Neural cell (in vitro differentiated cells): Measurements from ENCODE around the gene LRIT1. TPM values are rescaled to one million over a fixed set of nuclear protein-coding genes. Genes with fewer than 3 reads are reported as not detected.

Experiments
- H2AFZ ChIP-seq: fragments of 200-600, 300-800 bp; sonication (generic), shearing (Covaris generic); 2 replicates; pipeline ENCODE4 v1.6.0; 2014; ENCODE audit warnings: low read depth, mild to moderate bottlenecking, antibody characterized with exemption, low read length, moderate library complexity
- H3F3A ChIP-seq: fragments of 200-600 bp; shearing (Covaris generic); 2 replicates; pipeline ENCODE4 v1.6.1; 2016; ENCODE audit warnings: mild to moderate bottlenecking, moderate library complexity, mixed read lengths, antibody characterized with exemption, low read length; ENCODE audit not compliant: insufficient read depth, poor library complexity, severe bottlenecking
- H3K27ac ChIP-seq: fragments of 200-600, 300-800 bp; sonication (generic), shearing (Covaris generic); 2 replicates; pipeline ENCODE4 v1.5.1; 2014; ENCODE audit warnings: mild to moderate bottlenecking, low read length, moderate library complexity
- H3K27me3 ChIP-seq: fragments of 300-800, 200-600 bp; sonication (generic), shearing (Covaris generic); 2 replicates; pipeline ENCODE4 v1.6.0; 2014; ENCODE audit warnings: mild to moderate bottlenecking, low read depth, low read length, moderate library complexity; ENCODE audit not compliant: insufficient read depth
- H3K36me3 ChIP-seq: fragments of 300-800, 200-600 bp; sonication (generic), shearing (Covaris generic); 2 replicates; pipeline ENCODE4 v1.5.1; 2014; ENCODE audit warnings: mild to moderate bottlenecking, antibody characterized with exemption, low read length, moderate library complexity; ENCODE audit not compliant: insufficient read depth
- H3K4me2 ChIP-seq: fragments of 300-800, 200-600 bp; sonication (generic), shearing (Covaris generic); 2 replicates; pipeline ENCODE4 v1.6.0; 2014; ENCODE audit warnings: mild to moderate bottlenecking, low read length
- H3K4me3 ChIP-seq: fragments of 300-800, 200-600 bp; sonication (generic), shearing (Covaris generic); 2 replicates; pipeline ENCODE4 v1.5.1; 2014; ENCODE audit warnings: mild to moderate bottlenecking, low read length, moderate library complexity
- H3K79me2 ChIP-seq: fragments of 200-600 bp; shearing (Covaris generic); replicated peaks from 2 replicates; pipeline ENCODE4 v1.6.0; 2014; ENCODE audit warnings: mild to moderate bottlenecking, low read length, moderate library complexity; ENCODE audit not compliant: insufficient read depth
- H3K9ac ChIP-seq: fragments of 300-800, 200-600 bp; sonication (generic), shearing (Covaris generic); 2 replicates; pipeline ENCODE4 v1.6.1; 2016; ENCODE audit warnings: mild to moderate bottlenecking, low read length, mixed read lengths
- H3K9me2 ChIP-seq: fragments of 200-600 bp; shearing (Covaris generic); 2 replicates; pipeline ENCODE4 v1.6.1; 2016; ENCODE audit warnings: mild to moderate bottlenecking, low read length, mixed read lengths; ENCODE audit not compliant: insufficient read depth
- H3K9me3 ChIP-seq: fragments of 200-600, 300-800 bp; sonication (generic), shearing (Covaris generic); 2 replicates; pipeline ENCODE4 v1.6.1; 2016; ENCODE audit warnings: mild to moderate bottlenecking, mixed run types, low read length, moderate library complexity, mixed read lengths
- H4K20me1 ChIP-seq: fragments of 200-600 bp; shearing (Covaris generic); 2 replicates; pipeline ENCODE4 v1.6.1; 2016; ENCODE audit warnings: mild to moderate bottlenecking, mixed run types; ENCODE audit not compliant: insufficient read depth
- CTCF ChIP-seq: fragments of 450-650 bp; IDR thresholded peaks from 2 replicates; pipeline ENCODE4 v1.5.1; 2014; ENCODE audit warnings: antibody characterized with exemption, mild to moderate bottlenecking, moderate library complexity; ENCODE audit not compliant: poor library complexity, severe bottlenecking
- EP300 ChIP-seq: fragments of 450-650 bp; conservative IDR thresholded peaks from 2 replicates; pipeline ENCODE4 v1.6.1; 2014; ENCODE audit warnings: antibody characterized with exemption, mild to moderate bottlenecking, moderate library complexity; ENCODE audit not compliant: poor library complexity, severe bottlenecking
- EZH2 ChIP-seq: fragments of 200-600, 300-800 bp; shearing (Covaris generic), sonication (generic); IDR thresholded peaks from 2 replicates; pipeline ENCODE4 v1.6.1; 2014; ENCODE audit warnings: antibody characterized with exemption, low read length, borderline replicate concordance, mild to moderate bottlenecking; ENCODE audit not compliant: insufficient read depth, poor library complexity, severe bottlenecking
- MXI1 ChIP-seq: fragments of 450-650 bp; conservative IDR thresholded peaks from 2 replicates; pipeline ENCODE4 v1.6.1; 2014; ENCODE audit warnings: antibody characterized with exemption, mild to moderate bottlenecking; ENCODE audit not compliant: poor library complexity, severe bottlenecking
- POLR2AphosphoS5 ChIP-seq: IDR thresholded peaks from 2 replicates; pipeline ENCODE4 v1.6.1; 2012
- RAD21 ChIP-seq: fragments of 450-650 bp; conservative IDR thresholded peaks from 2 replicates; pipeline ENCODE4 v1.6.1; 2014; ENCODE audit warnings: antibody characterized with exemption, mild to moderate bottlenecking, moderate library complexity
- REST ChIP-seq: IDR thresholded peaks from 2 replicates; pipeline ENCODE4 v1.6.1; 2012; ENCODE audit warnings: borderline replicate concordance
- SMC3 ChIP-seq: fragments of 450-650 bp; conservative IDR thresholded peaks from 2 replicates; pipeline ENCODE4 v1.6.1; 2014; ENCODE audit warnings: antibody characterized with exemption, mild to moderate bottlenecking, moderate library complexity; ENCODE audit not compliant: poor library complexity
- TAF1 ChIP-seq: IDR thresholded peaks from 2 replicates; pipeline ENCODE4 v1.6.1; 2012; ENCODE audit warnings: low read depth
- polyA plus RNA-seq: library from polyadenylated mRNA; depleted of rRNA; stranded (reverse); fragments of >200 nt; gene quantifications from 2 replicates; pipeline ENCODE4 v1.2.3, GENCODE V29; 2014

LRIT1 gene
- polyA plus RNA-seq, 1 donor from 2014 or later, result not detected

GRCh38 chr10:84238909-84239308, 2.4 kb downstream of the LRIT1 start:
- H2AFZ ChIP-seq, result no peak overlapping the region
- TF ChIP-seq POLR2AphosphoS5, result no peak
- TF ChIP-seq TAF1, result no peak
- no peak for TF ChIP-seq RAD21
- TF ChIP-seq REST, result no peak
- TF ChIP-seq MXI1, result no peak
- TF ChIP-seq EZH2, result no peak
- TF ChIP-seq CTCF, result no peak
- TF ChIP-seq EP300, result no peak
- TF ChIP-seq SMC3, result no peak
- no peaks in the 10 kb centered on the region for H4K20me1 ChIP-seq
- no peak overlapping the region for H3K4me2 ChIP-seq
- no peaks in the 10 kb centered on the region for H3K9me2 ChIP-seq
- no peaks in the 10 kb centered on the region for H3K27me3 ChIP-seq
- no peaks in the 10 kb centered on the region for H3K36me3 ChIP-seq
- no peak overlapping the region for H3K27ac ChIP-seq
- no peak overlapping the region for H3K9ac ChIP-seq
- H3K79me2 ChIP-seq, result no peaks in the 10 kb centered on the region
- H3K9me3 ChIP-seq, result no peaks in the 10 kb centered on the region
- H3F3A ChIP-seq, result no peaks in the 10 kb centered on the region
- no peak overlapping the region for H3K4me3 ChIP-seq

GRCh38 chr10:84237199-84238051, 3.9 kb downstream of the LRIT1 start:
- no peaks in the 10 kb centered on the region for H3K79me2 ChIP-seq
- H3K4me2 ChIP-seq, result no peak overlapping the region
- H3F3A ChIP-seq, result no peaks in the 10 kb centered on the region
- no peak overlapping the region for H3K27ac ChIP-seq
- no peaks in the 10 kb centered on the region for H3K9me2 ChIP-seq
- no peaks in the 10 kb centered on the region for H3K9me3 ChIP-seq
- no peak overlapping the region for H3K4me3 ChIP-seq
- H3K27me3 ChIP-seq, result no peaks in the 10 kb centered on the region
- no peak overlapping the region for H2AFZ ChIP-seq
- H4K20me1 ChIP-seq, result no peaks in the 10 kb centered on the region
- H3K9ac ChIP-seq, result no peak overlapping the region
- H3K36me3 ChIP-seq, result no peaks in the 10 kb centered on the region
- TF ChIP-seq CTCF (no peak), EZH2 (no peak), TAF1 (no peak), EP300 (no peak)
